Thyroid gland (tissue), 4 donors: ENCODE data around the gene TSC22D3.

Experiments used
- CTCF ChIP-seq, 6 experiments: fragments of 200-600 bp in 3 of 6; fragments of 450-650 bp in 3 of 6; sonication (generic) in 3 of 6; IDR thresholded peaks; one replicate each; pipeline ENCODE4 v1.5.1; 2016 to 2019; ENCODE audit warnings: antibody characterized with exemption in 6 of 6, mild to moderate bottlenecking in 2 of 6, inconsistent platforms in 1 of 6, moderate library complexity in 1 of 6
- POLR2A ChIP-seq, 2 donors: fragments of 450-650 bp; IDR thresholded peaks; one replicate each; pipeline ENCODE4 v1.6.1; 2017; ENCODE audit warnings: antibody characterized with exemption in 2 of 2, mild to moderate bottlenecking in 2 of 2, moderate library complexity in 1 of 2

GRCh38 chrX:107818900-107819521 lies 43.4 kb upstream of the TSC22D3 start:
- TF ChIP-seq CTCF (IDR thresholded peaks at IDR 0.05) (no peak), POLR2A (IDR thresholded peaks at IDR 0.05) (no peak)
